ENCODE results near the gene RNF220.
A peak's percentile ranks its signal among the peaks of the same experiment; 100 is the strongest.

The RNF220 gene

DNA sequence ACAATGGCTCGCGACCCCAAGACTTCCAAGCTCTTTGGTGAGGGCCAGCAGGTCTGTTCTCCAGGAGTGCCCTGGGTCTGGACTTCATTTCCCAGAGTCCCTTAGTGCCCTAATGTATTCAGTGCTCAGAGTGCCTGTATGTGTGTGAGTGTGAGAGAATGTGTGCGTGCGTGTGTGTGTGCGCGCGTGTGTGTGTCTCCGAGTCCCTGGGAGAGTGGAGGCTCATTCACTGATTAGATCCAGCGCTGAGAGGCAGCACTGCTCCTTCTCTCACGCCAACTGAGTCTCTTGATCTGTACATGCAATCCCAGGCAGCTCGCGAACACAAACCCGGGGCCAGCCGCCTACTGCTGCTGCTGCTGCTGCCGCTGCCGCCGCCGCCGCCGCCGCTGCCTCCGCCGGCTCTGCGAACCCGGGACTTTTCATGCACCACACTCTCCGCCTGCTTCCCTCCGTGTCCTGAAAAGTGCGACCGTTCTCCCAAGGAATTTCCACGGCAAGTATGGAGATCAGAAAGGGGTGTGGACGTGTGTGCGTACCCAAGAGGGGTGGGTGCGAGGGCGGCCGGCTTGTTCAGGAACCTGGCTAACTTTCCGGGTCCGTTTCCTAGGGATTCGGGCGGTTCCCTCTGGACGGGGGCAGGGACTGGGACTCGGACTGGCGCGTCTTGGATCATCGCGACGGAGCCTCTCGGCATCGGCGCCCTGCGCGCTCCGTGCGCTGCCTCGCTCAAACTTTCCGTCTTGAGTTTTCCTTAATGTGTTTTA is at the start of gene RNF220:
RNF220 (plus strand) TSS at position 225 of the 767 bp plus-strand sequence.
- Mint-ChIP-seq H3K36me3 (ENCODE audit: low read depth) (no peaks in the 10 kb centered on the region), H3K9me3 (no peaks in the 10 kb centered on the region), H3K27me3 (ENCODE audit: low read depth) (peaks cover 66% of the 10 kb centered on the region), H3K27ac (no peak within 1 kb of the TSS), H3K4me3 (peak within 1 kb of the TSS; percentile 83), H3K4me1 (ENCODE audit: low read depth) (peaks cover 25% of the 10 kb centered on the region)

DNA sequence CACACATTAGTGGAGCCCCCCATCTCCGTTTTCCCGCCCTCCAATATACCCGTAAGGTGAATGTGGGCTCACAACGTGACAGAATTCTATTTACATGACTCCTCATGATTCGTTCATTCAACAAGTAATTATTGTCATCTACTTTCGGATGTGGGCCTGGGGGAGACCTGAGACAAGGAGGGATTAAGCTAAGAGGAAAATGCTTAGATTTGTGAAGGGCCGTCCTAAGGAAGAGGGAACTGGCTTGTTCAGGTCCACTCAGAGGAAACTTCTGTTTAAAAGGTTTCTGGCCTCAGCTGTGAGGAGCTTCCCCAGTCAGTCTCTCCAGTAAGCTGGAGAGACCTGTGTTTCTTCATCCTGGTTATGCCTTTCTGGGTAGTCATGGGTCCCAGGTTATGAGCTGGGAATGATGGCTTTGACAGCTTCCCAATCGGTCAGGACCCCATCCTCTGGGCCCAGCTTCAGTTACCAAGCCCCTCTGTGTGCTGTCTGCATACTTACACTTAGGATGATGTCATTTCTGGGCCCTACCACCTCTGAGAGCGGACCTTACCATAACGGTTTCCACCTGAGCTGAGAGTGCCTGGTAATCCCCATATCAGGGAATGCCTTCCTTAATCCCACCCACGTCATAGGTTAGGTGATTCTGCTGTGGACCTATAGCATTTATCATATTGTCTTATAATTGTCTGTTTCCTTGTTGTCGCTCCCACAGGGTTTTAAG is 49.3 kb upstream of the RNF220 start:
- H3K4me3 Mint-ChIP-seq, result peak overlapping the region; percentile 95
- no peaks in the 10 kb centered on the region for H3K9me3 Mint-ChIP-seq
- H3K27me3 Mint-ChIP-seq (ENCODE audit: low read depth), result no peaks in the 10 kb centered on the region
- H3K4me1 Mint-ChIP-seq (ENCODE audit: low read depth), result peaks cover 27% of the 10 kb centered on the region
- peak overlapping the region; percentile 90 for H3K27ac Mint-ChIP-seq
- no peaks in the 10 kb centered on the region for H3K36me3 Mint-ChIP-seq (ENCODE audit: low read depth)

DNA sequence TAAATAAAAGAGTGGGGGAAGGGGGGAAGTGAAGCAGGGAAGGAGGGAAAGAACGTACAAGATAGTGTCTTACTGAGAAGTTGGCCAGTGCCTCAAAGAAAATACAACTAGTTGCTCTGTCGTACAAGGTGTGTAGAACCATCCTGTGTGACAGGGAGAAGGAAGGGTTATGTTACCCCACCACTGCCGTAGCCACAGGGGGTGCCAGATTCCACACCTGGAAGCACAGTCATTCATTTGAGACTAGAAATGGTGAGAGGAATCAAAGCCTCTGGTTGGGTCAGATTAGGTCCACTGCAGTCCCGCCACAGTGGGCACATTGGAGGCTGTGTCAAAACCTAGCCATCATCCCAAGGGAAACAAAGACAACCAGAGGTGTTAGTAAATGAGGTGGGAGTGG is 47.3 kb upstream of the RNF220 start:
- no peaks in the 10 kb centered on the region for H3K36me3 Mint-ChIP-seq (ENCODE audit: low read depth)
- H3K27ac Mint-ChIP-seq, result no peak overlapping the region
- H3K9me3 Mint-ChIP-seq, result no peaks in the 10 kb centered on the region
- H3K27me3 Mint-ChIP-seq (ENCODE audit: low read depth), result peaks cover 1% of the 10 kb centered on the region
- no peak overlapping the region for H3K4me3 Mint-ChIP-seq
- H3K4me1 Mint-ChIP-seq (ENCODE audit: low read depth), result peaks cover 25% of the 10 kb centered on the region

DNA sequence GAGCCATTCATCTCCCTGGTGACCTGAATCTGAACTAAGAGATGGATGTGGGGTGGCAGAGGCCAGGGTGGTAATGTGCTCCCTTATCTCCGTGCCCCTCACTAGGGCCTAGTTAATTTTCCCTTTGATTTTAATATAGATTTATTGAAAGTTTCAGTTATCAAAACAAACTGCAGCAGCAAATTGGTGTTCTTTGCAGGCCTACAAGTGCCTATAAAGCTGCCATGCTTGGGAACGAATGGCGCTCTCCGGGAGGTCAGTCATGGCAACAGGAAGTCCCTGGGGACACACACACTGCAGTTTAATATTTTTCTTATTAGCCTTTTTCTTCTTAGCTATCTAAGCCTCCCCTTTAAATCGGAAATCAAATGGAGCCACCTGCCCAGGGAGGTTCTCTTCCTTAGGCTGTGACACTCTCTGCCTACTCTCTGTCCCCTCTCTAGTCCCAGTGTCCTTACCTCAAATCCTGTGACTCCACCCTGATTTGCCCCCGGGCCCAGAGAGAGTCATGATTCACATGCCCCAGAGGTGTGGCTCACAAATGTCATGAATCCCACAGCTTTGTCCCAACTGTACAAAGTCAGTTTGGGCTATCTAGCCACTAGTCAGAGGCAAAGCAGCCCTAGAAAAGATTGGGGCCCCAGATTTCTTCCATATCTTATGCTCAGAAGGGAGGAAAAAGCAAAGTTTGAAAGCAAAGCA is 45.7 kb upstream of the RNF220 start:
- Mint-ChIP-seq H3K9me3 (no peaks in the 10 kb centered on the region), H3K4me3 (no peak overlapping the region), H3K27me3 (ENCODE audit: low read depth) (peaks cover 12% of the 10 kb centered on the region), H3K36me3 (ENCODE audit: low read depth) (no peaks in the 10 kb centered on the region), H3K27ac (no peak overlapping the region), H3K4me1 (ENCODE audit: low read depth) (peaks cover 9% of the 10 kb centered on the region)

DNA sequence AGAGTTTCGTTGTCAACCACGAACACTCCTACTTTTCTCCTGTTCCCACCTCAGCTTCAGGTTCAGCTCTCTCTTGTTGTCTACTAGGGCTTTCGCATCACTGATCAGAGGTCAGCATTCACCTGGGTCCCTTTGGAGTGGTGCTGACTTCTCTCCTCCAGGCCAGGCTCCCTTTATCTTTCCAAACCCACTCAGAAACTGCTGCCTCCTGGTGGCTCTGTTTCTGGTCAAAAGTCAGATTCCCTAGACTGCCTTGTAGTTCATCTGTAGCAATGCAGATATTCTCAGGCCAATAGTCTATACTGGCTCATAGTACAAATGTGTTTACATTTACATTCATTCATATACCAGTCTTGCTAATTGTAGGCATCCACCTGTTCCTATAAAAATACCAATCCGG is 43.6 kb upstream of the RNF220 start:
- Mint-ChIP-seq H3K4me3 (no peak overlapping the region), H3K36me3 (ENCODE audit: low read depth) (no peaks in the 10 kb centered on the region), H3K9me3 (no peaks in the 10 kb centered on the region), H3K27me3 (ENCODE audit: low read depth) (peaks cover 12% of the 10 kb centered on the region), H3K4me1 (ENCODE audit: low read depth) (no peaks in the 10 kb centered on the region), H3K27ac (no peak overlapping the region)

DNA sequence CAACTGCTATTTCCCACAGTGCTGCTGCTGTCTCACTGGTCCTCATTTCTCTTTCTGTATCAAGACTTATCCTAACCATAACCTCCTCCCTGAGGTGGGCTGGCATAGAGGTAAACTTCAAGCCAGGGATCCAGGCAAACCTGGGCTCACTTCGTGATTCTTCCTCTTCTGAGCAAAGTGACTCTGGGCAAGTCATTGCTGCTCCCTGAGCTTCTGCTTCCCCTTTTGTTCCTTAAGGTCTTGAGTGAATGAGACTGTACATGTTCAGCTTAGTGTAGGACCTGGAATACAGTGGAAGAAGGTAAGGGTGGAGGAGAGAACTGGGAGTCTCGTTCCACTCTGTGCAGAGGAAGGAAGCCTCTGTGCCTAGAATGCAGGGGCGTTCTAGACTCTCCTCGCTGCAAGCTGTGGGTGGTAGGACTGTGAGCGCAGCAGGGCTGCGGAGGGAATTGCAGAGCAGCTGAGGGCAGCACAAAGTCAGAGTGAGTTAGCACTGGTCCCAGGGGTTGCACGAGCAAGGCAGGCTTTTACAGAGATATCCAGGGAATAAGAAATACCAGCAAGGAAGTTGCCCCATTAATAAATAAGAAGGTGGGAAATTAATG is 38.6 kb upstream of the RNF220 start:
- Mint-ChIP-seq H3K9me3 (no peaks in the 10 kb centered on the region), H3K36me3 (ENCODE audit: low read depth) (no peaks in the 10 kb centered on the region), H3K4me3 (no peak overlapping the region), H3K27ac (no peak overlapping the region), H3K27me3 (ENCODE audit: low read depth) (peaks cover 17% of the 10 kb centered on the region), H3K4me1 (ENCODE audit: low read depth) (no peaks in the 10 kb centered on the region)

DNA sequence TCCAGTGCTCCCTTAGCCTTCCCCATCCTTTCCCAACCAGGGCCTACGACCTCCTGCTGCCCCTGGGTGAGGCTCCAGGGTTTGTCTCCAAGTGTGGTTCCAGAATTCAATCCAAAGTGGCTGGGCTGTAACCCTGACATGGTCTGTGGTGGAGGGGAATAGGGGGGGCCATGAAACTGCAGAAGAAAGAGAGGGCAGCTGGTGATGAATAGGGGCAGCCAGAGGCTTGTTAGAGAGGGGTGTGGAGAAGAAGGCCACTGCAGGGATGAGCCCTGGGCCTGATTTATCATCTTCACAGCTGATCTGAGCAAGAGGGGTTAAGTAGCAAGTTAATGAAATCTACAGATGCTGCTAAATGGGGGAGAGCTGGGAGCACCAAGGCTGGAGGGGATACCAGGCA is 37.1 kb upstream of the RNF220 start:
- Mint-ChIP-seq H3K4me1 (ENCODE audit: low read depth) (no peaks in the 10 kb centered on the region), H3K27ac (no peak overlapping the region), H3K4me3 (no peak overlapping the region), H3K36me3 (ENCODE audit: low read depth) (no peaks in the 10 kb centered on the region), H3K9me3 (no peaks in the 10 kb centered on the region), H3K27me3 (ENCODE audit: low read depth) (peaks cover 13% of the 10 kb centered on the region)

DNA sequence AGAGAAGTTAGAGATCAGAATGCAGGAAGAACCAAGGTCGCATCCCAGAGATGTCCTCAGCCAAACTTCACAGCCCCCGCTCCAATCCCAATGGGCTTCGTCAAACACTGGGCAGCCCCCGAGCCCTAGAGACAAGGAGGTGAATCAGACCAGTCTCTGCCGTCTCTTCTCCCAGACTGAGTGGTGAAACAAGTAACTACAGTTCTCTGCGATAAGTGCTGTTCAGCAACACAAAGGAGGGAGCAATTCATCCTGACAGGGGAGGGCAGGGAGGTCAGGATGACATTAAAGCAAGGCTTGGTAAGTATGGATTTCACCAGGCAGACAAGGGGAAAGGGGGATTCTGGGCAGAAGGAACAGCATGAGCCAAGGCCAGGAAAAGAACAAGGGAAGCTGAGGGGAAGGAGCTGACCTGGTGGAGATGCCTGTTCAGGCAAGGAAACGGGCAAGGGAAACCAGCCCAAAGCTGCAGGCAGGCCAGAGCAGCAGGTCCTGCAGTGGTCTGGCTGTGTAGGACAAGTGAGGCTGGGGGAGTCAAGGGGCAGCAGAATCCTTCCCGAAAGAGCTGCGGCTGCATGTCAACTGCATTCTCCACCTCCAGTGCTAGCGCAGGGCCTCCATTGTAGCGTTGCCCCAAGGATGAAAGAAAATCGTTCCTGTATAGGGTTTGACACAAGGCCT is 36.4 kb upstream of the RNF220 start:
- Mint-ChIP-seq H3K36me3 (ENCODE audit: low read depth) (no peaks in the 10 kb centered on the region), H3K27me3 (ENCODE audit: low read depth) (peaks cover 6% of the 10 kb centered on the region), H3K4me3 (no peak overlapping the region), H3K9me3 (no peaks in the 10 kb centered on the region), H3K27ac (no peak overlapping the region), H3K4me1 (ENCODE audit: low read depth) (no peaks in the 10 kb centered on the region)

DNA sequence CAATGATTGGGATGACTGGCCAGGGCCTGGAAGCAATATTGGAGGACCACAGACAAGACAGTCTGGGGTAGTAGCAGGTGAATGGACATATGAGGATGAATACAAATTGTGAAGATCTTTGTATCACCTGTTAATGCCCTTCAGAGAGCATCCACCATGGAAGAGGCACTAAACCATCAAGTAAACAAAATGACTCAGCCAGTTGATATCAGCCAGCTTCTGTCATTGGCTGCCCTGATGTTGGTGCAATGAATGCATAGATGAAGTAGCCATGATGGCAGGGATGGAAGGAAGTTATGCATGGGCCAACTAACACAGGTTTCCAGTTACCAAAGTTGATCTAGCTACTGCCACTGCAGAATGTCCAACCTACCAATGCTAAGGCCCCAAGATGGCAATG is 33.8 kb upstream of the RNF220 start:
- no peaks in the 10 kb centered on the region for H3K36me3 Mint-ChIP-seq (ENCODE audit: low read depth)
- no peaks in the 10 kb centered on the region for H3K4me1 Mint-ChIP-seq (ENCODE audit: low read depth)
- peaks cover 5% of the 10 kb centered on the region for H3K27me3 Mint-ChIP-seq (ENCODE audit: low read depth)
- no peaks in the 10 kb centered on the region for H3K9me3 Mint-ChIP-seq
- no peak overlapping the region for H3K4me3 Mint-ChIP-seq
- no peak overlapping the region for H3K27ac Mint-ChIP-seq

DNA sequence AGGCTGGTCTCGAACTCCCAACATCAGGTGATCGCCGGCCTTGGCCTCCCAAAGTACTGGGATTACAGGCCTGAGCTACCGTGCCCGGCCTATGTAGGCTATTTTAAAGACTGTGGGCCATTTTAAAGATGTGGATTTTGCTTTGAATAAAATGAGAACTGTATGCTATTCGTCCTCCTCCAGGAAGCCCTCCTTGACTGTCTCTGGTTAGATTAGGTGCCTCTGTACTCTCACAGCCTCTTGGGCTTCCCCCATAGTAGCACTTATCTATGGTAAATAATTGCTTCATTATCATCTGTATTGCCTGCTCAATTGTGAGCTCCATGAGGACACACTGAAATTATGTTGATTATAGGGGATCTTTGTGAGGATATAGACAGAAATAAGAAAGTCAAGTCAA is 29.5 kb upstream of the RNF220 start:
- Mint-ChIP-seq H3K9me3 (no peaks in the 10 kb centered on the region), H3K4me1 (ENCODE audit: low read depth) (no peaks in the 10 kb centered on the region), H3K27me3 (ENCODE audit: low read depth) (peaks cover 3% of the 10 kb centered on the region), H3K36me3 (ENCODE audit: low read depth) (no peaks in the 10 kb centered on the region), H3K4me3 (no peak overlapping the region), H3K27ac (no peak overlapping the region)

DNA sequence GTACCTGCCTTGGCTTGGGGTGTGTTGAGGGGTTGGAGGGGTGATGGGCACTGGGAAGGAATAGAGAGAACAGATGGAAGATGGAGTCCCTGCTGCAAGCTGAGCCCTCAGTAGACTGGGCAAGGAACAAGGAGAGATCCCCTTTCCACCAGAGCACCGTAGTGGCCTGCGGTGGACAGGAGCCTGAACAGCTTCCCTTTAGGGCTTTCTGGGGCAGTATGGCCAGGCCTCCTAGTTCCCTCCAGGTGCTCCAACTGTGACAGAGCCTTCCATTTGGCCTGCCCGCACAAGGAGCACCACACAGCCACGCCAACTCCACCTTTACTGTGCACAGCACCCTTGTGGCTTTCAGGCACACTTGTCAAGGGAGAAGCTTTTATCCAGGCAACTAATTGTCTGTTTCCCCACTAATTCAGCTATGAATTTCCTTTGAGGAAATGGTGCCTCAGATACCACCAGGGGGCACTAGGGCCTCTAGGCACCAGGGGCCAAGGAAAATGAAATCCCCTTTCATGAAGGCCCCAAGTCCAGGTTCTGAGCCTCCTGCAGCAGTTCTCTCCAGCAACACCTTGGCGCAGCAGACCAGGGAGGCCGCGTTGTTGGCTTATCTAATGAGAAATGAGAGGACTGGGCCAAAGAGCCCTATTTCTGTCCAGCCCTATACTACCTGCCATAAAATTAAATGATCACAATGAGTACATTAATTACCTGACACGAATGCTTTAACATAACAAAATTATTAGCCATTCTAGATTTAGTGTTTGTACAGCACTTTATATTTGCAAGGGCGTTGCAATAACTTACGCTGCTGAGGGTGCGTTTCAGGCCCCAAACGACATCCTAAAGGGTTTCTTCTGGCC is 26.9 kb upstream of the RNF220 start:
- Mint-ChIP-seq H3K9me3 (no peaks in the 10 kb centered on the region), H3K27ac (no peak overlapping the region), H3K4me3 (no peak overlapping the region), H3K36me3 (ENCODE audit: low read depth) (no peaks in the 10 kb centered on the region), H3K27me3 (ENCODE audit: low read depth) (peaks cover 3% of the 10 kb centered on the region), H3K4me1 (ENCODE audit: low read depth) (no peaks in the 10 kb centered on the region)

DNA sequence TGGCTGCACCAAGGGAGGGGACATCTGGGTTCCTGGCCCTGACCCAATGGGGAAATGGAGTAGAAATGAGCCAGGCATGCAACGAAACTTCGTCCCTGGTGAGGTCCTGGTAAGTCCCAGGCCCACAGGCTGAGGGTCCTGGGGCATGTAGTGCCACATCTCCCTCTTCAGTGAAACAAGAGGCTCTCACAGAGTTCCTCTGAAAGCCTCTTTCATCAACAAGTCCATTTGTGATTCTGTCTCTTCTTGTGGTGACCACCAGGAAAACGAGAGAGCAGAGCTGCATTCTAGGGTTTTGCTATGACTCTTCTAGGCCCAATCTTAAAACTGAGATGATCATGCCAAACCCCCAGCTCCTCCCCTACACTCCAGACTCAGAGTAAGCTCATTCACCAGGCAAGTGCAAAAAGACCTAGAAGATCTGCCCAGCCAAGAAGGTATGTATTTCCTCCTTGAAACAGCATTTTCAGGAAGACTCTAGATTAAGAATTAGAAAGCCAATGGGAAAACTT is 24.3 kb upstream of the RNF220 start:
- Mint-ChIP-seq H3K4me1 (ENCODE audit: low read depth) (no peaks in the 10 kb centered on the region), H3K36me3 (ENCODE audit: low read depth) (no peaks in the 10 kb centered on the region), H3K4me3 (no peak overlapping the region), H3K27ac (no peak overlapping the region), H3K9me3 (no peaks in the 10 kb centered on the region), H3K27me3 (ENCODE audit: low read depth) (peaks cover 11% of the 10 kb centered on the region)

DNA sequence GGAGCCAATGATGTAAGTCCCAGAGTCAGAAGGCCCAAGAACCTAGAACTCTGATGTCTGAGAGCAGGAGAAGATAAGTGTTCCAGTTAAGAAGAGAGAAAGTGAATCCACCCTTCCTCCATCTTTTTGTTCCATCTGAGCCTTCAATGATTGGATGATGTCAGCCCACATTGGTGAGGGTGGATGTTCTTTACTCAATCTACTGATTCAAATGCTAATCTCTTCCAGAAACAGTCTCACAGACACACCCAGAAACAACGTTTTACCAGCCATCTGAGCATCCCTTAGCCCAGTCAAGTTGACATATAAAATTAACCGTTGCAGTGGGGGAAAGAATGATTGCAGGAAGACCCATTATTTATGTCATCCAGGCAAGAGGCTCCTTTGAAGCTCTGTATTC is 16.5 kb upstream of the RNF220 start:
- no peak overlapping the region for H3K4me3 Mint-ChIP-seq
- no peaks in the 10 kb centered on the region for H3K4me1 Mint-ChIP-seq (ENCODE audit: low read depth)
- H3K27me3 Mint-ChIP-seq (ENCODE audit: low read depth), result peaks cover 21% of the 10 kb centered on the region
- H3K27ac Mint-ChIP-seq, result no peak overlapping the region
- no peaks in the 10 kb centered on the region for H3K9me3 Mint-ChIP-seq
- no peaks in the 10 kb centered on the region for H3K36me3 Mint-ChIP-seq (ENCODE audit: low read depth)

Measured in T-helper 1 cell treated with Interleukin-12 subunit alpha and Interleukin-12 subunit beta and Interleukin-4 antibody, amounts not matched to agents 30 μg/mL and 1 μg/mL, for 36 hours (primary cell).